Upper lobe of left lung (tissue), 4 donors: Measurements from ENCODE around the gene MAP3K13.

Source experiments
- CTCF ChIP-seq, 6 experiments: fragments of 450-650 bp in 4 of 6; fragments of 200-600 bp in 2 of 6; sonication (generic) in 2 of 6; IDR thresholded peaks; one replicate each; pipeline ENCODE4 v1.5.1; 2016 to 2019; ENCODE audit warnings: antibody characterized with exemption in 6 of 6
- POLR2A ChIP-seq, 4 donors: fragments of 450-650 bp; IDR thresholded peaks; one replicate each; pipeline ENCODE4 v1.5.1; 2016 to 2017; ENCODE audit warnings: antibody characterized with exemption in 4 of 4, mild to moderate bottlenecking in 2 of 4

GRCh38 chr3:185341616-185342458 lies 21.1 kb upstream of the MAP3K13 start:
- TF ChIP-seq POLR2A (IDR thresholded peaks at IDR 0.05): no peak
- no peak for TF ChIP-seq CTCF (IDR thresholded peaks at IDR 0.05)
